ENCODE data around the gene FBXL13. TPM values are rescaled to one million over a fixed set of nuclear protein-coding genes. Genes with fewer than 3 reads are reported as not detected.
"Not testable (repeated sequence)": the region's sequence is repeated elsewhere in the genome, so short reads cannot be mapped to it uniquely, and the experiment has no call there.

Gene FBXL13
- total RNA-seq, 1 donor from 2014 or later: 0.39 TPM

DNA sequence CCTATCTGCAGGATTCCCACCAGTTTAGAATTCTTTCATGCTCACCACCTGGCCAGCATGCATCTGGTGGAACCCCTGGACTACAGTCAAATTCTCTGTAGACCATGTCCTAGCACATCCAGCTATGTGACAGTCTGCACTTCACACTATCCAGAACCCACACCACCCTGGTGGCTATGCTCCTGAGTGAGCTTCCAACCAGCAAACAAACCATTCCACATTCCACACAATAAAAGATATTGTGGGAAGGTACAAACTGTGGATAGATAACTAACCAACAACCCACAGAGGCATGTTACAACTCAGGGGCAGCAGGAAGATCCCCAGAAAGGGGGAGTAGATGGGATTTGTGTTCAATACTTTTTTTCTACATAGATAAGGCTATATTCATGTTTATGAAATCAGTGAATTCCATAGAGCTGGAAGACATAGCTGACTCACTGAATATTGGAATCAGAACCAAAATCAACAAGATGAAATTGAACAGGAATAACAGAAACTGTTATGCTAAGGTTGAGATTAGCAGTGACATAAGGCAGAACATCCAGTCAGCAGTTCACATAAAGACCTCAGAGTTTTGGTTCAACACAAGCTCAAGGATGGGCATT lies 89.3 kb downstream of the FBXL13 start:
- peak in 1 of 2 donors; percentile 26 for DNase-seq (ENCODE audit: low read depth in 2 of 2)

DNA sequence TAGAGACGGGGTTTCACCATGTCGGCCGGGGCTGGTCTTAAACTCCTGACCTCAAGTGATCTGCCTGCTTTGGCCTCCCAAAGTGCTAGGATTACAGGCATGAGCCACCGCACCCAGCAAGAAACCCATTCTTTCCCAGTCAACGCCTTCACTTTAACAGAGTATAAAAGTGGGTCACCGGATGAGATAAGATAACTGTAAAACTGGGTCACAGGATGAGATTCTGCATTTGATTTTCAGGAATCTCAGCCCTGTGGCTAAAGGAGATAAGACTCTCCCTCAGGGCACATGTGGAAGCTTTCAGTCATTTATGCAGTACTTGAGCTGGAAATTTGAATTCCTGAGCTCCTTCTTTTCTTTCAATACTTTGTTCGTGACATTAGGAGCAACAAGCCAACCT lies 91.0 kb downstream of the FBXL13 start:
- no peak for DNase-seq (ENCODE audit: low read depth in 2 of 2)

DNA sequence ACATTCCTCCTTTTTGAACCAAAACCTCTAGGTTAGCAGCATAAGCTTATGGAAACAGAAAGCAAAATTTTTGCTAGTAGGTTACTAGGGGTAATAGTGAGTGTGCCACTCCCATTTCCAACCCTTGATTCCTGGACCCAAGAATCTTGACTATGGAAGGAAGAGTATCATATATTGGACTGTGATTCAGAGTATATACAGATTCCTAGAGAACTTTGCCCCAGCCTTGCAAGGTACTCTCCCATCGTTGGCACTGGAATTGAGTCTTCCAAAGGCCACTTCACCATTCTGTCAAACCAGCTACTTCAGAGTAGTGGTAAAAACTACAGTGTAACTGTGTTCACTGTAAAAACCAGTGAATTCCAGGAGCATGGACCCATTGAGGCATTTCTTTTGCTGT lies 92.4 kb downstream of the FBXL13 start:
- DNase-seq (ENCODE audit: low read depth in 2 of 2): no peak

- no peak for DNase-seq (ENCODE audit: low read depth in 2 of 2)
Measured at GRCh38 chr7:102981451-102981850, 93.1 kb downstream of the FBXL13 start.

DNA sequence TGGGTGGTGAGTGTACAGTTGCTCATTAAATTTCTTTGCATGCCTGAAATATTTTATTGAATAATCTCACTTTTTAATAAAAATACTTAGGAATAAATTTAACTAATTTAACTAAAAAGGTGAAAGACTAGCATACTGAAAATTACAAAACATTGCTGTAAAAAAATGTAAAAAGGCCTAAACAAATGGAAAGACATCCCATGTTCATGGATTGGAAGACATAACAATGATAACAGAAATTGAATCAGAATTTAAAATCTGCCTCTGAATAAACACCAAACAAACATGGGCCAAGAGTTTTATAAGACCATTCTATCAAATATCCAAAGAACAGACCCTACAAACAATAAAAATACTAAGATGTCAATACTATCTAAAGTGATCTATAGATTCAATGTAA lies 94.9 kb downstream of the FBXL13 start:
- no peak for DNase-seq (ENCODE audit: low read depth in 2 of 2)

DNA sequence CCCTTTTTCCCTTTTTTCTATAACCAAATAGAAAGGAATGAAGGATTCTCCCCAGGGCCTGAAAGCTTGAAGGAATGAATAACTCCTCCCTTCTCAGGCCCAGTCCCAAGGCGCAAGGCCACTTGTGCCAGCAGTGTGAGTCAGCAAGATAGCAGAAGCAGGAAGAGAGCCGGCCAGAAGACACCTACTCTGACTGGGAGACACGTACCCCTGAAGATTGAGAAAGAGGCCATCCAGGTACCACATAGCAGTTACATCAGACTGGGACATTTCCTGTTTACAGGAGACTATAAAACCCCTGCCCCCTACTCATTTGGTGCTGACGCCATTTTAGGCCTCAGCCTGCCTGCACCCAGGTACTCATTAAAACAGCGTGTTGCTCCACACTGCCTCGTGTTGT lies 96.3 kb downstream of the FBXL13 start:
- DNase-seq (ENCODE audit: low read depth in 2 of 2): peak in 1 of 2 donors; percentile 40

- DNase-seq (ENCODE audit: low read depth in 2 of 2): not testable (repeated sequence)
Measured at GRCh38 chr7:102977586-102977985, 97.0 kb downstream of the FBXL13 start.

- no peak for DNase-seq (ENCODE audit: low read depth in 2 of 2)
Measured at GRCh38 chr7:102976493-102976892, 98.1 kb downstream of the FBXL13 start.

DNA sequence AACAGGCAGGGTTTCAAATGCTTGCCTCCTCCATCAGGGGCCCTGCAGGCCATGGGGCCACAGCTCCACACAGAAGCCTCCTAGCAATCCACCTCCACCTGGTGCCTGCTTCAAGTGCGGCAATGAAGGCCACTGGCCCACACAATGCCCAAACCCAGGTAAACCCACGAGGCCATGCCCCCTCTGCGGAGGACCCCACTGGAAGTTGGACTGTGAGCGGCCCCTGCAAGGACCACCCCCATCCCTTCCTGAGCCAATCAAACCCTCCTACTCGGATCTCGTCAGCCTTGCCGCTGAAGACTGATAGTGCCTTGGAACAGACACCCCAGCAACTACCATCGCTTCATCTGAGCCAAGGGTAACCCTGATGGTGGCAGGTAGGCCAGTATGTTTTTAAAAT lies 98.7 kb downstream of the FBXL13 start:
- DNase-seq (ENCODE audit: low read depth in 2 of 2): no peak

- no peak for DNase-seq (ENCODE audit: low read depth in 2 of 2)
Measured at GRCh38 chr7:102974366-102975236, 100.0 kb downstream of the FBXL13 start.

DNA sequence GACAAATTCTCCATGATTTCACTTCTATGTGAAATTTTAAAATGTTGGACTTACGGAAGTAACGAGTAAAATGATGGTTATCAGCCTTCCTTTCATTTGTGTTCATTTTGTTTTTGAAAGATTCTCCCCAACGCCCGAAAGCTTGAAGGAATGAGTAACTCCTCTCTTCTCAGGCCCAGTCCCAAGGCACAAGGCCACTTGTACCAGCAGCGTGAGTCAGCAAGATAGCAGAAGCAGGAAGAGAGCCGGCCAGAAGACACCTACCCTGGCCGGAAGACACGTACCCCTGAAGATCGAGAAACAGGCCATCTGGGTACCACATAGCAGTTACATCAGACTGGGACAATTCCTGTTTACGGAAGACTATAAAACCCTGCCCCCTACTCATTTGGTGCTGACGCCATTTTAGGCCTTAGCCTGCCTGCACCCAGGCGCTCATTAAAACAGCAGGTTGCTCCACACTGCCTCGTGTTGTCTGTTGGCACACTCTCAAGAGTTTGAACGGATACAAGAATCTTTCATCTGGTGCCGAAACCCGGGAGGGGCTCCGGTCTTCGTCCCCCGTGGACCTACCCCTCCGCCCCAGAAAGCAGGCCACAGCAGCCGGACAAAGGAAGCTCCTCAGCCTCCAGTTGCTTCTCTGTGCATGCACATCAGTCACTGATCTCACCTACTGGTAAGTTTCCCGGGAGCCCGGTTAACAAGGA lies 101.3 kb downstream of the FBXL13 start:
- peak in 1 of 2 donors; percentile 37 for DNase-seq (ENCODE audit: low read depth in 2 of 2)

DNA sequence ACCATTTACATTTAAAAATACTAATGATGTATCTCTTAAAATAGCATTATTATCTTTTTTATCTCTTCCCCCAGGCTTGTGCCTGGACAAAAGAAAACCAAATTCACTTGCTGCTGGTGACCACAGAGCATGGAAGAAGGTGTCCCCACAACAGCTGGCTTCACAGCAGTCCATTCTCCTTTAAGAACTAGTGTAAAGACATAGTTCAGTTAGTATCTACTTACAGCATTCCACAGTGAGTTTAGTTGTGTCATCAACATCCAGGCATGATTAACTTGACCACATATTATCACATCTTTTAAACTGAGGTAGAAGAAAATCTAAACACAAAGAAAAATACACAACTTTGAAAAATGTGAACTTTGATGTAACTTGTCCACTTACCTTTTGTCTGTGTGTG lies 106.8 kb downstream of the FBXL13 start:
- no peak for DNase-seq (ENCODE audit: low read depth in 2 of 2)

- no peak for DNase-seq (ENCODE audit: low read depth in 2 of 2)
Measured at GRCh38 chr7:102966465-102966864, 108.1 kb downstream of the FBXL13 start.

DNA sequence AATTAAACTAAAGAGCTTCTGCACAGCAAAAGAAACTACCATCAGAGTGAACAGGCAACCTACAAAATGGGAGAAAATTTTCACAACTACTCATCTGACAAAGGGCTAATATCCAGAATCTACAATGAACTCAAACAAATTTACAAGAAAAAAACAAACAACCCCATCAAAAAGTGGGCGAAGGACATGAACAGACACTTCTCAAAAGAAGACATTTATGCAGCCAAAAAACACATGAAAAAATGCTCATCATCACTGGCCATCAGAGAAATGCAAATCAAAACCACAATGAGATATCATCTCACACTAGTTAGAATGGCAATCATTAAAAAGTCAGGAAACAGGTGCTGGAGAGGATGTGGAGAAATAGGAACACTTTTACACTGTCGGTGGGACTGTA lies 112.6 kb downstream of the FBXL13 start:
- DNase-seq (ENCODE audit: low read depth in 2 of 2): not testable (repeated sequence)

DNA sequence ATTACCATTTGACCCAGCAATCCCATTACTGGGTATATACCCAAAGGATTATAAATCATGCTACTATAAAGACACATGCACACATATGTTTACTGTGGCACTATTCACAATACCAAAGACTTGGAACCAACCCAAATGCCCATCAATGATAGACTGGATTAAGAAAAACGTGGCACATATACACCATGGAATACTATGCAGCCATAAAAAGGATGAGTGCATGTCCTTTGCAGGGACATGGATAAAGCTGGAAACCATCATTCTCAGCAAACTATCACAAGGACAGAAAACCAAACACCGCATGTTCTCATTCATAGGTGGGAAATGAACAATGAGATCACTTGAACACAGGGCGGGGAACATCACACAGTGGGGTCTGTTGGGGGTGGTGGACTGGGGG lies 116.6 kb downstream of the FBXL13 start:
- not testable (repeated sequence) for DNase-seq (ENCODE audit: low read depth in 2 of 2)

DNA sequence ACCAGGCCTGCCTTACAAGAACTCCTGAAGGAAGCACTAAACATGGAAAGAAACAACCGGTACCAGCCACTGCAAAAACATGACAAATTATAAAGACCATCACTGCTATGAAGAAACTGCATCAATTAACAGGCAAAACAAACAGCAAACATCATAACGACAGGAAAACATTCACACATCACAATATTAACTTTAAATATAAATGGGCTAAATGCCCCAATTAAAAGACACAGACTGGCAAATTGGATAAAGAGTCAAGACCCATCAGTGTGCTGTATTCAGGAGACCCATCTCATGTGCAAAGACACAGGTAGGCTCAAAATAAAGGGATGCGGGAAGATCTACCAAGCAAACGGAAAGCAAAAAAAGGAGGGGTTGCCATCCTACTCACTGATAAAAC lies 120.2 kb downstream of the FBXL13 start:
- not testable (repeated sequence) for DNase-seq (ENCODE audit: low read depth in 2 of 2)

GRCh38 chr7:102953406-102953805 lies 121.2 kb downstream of the FBXL13 start:
- no peak for DNase-seq (ENCODE audit: low read depth in 2 of 2)

GRCh38 chr7:102951839-102952238 lies 122.8 kb downstream of the FBXL13 start:
- no peak for DNase-seq (ENCODE audit: low read depth in 2 of 2)

GRCh38 chr7:102944241-102944640 lies 130.4 kb downstream of the FBXL13 start:
- DNase-seq (ENCODE audit: low read depth in 2 of 2): no peak

- DNase-seq (ENCODE audit: low read depth in 2 of 2): no peak
Measured at GRCh38 chr7:102943423-102944169, 131.0 kb downstream of the FBXL13 start.

GRCh38 chr7:102942868-102943267 lies 131.7 kb downstream of the FBXL13 start:
- DNase-seq (ENCODE audit: low read depth in 2 of 2): no peak

Measured in dermis microvascular lymphatic vessel endothelial cell (primary cell).